Measurements from ENCODE around the gene NKAIN2.

- TF ChIP-seq SMC3 (IDR thresholded peaks at IDR 0.05; ENCODE audit: low read depth, low read length) (no peak), RFX5 (IDR thresholded peaks at IDR 0.05; ENCODE audit: low read length) (no peak)
These were observed 1050.8 kb downstream of the NKAIN2 start for GRCh38 chr6:124854338-124854922.

Data from SK-N-SH (cell line).